HG03139 (cell line): ENCODE measurements around the gene HACD1.
"Not testable (repeated sequence)": the region's sequence is repeated elsewhere in the genome, so short reads cannot be mapped to it uniquely, and the experiment has no call there.

ENCODE experiments used
- ATAC-seq: cut with Tn5 transposase; IDR thresholded peaks from one replicate; pipeline ENCODE4 v1.9.1; 2021; ENCODE audit not compliant: unreplicated experiment

HACD1 gene

DNA sequence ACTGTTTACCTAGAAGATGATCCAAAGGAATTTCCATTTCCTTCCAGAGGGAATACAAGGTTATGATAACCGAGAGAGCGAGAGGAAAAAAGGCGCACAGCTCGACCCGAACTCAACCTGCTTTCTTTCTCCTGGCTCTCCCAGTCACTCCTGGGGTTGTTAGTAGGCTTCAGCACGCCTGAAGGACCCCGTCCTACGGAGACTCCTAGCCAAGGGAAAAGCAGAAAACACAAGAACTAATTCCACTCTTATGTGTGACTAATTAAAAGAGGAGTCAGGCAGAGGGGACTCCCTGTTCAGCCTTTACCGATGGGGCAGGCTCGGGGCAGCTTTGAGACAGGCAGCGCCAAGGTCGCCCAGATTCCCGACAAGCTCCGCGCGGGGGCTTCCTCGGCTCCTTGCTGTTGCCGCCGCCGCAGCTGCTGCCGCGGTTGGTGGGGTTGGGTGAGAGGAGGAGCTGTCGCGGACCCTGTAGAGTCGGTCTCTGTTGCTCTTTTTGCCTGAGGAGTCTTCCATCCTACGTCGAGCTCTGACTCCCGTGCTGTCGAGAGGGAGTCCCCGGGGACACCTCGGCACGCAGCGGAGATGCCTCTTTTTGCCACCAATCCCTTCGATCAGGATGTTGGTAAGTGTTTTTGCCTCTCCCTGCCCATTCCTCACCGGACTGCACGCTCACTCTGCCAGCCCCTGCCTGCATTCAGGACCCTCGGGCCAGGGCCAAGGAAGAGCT lies 26.7 kb upstream of the HACD1 start, which contains the start of gene STAM:
STAM (plus strand) TSS at position 397 of the 730 bp plus-strand sequence; CDS start at position 586, 189 bp downstream.
- peak; percentile 86 for ATAC-seq

DNA sequence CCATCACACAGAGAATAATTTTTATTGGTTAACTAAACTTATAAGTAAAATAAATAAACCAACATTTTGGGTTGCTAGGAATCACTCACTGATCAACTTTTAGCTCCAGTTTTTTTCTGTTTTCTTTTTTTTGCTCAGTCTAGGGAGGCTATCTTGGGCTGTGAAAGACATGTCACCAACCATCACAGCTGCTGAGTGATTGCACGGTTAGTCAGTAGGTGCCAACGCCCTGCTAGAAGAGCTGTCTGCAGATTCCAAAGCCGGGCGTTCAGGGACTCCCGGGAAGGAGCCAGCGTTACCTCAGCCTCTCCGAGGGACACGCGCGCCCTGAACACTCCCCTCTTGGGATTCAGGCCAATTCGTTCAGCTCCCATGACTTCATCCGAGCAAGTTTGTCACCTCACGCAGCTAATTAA lies 26.2 kb upstream of the HACD1 start:
- peak; percentile 15 for ATAC-seq

DNA sequence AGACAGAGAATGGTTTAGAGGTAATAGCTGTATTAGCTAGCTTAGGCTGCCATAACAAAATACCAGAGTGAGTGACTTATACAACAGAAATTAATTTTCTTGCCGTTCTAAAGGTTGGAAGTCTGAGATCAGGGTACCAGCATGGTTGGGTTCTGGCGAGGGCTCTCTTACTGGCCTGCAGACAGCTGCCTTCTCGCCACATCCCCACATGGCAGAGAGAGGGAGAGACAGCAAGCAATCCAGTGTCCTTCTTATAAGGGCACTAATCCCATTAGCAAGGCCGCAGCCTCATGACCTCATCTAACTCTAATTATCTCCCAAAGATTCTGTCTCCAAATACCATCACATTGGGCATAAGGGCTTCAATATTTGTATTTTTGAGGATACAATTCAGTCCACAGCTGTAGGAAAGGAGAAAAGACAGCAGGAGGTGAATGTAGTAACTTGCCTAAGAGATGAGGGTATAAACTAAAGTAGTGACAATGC lies 23.2 kb upstream of the HACD1 start:
- ATAC-seq: no peak

DNA sequence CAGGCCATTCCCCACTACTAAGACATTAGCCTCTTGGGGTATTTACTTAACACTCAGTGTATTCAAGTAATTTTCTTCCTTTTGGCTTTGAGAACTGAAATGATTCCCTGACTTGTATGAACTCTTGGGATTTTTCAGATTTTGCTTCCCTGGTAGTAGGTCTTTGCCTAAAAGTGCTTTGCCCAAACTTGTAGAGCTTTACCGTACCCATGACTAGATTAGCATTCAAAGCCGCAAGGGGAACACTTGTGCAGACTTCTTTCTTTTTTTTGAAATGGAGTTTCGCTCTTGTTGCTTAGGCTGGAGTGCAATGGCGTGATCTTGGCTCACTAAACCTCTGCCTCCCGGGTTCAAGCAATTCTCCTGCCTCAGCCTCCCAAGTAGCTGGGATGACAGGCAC lies 20.7 kb upstream of the HACD1 start:
- no peak for ATAC-seq

DNA sequence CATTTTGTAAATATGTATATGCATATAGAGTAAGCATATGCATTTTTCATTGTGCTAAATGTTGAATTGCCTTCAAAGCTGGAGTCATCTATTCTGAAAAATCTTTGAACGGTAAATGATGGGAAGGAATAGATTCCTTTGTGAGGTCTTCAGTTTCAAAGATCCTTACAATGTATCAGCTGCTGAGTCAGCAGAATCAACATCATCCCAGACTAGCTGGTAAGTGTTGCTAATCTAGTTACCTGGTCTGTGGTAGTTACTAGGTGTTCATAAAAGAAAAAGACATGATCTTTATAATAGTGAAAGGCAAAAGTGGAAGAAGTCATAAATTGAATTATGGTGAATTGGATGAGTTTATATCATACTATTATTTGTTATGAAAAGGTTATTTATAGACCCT lies 16.2 kb upstream of the HACD1 start:
- no peak for ATAC-seq

DNA sequence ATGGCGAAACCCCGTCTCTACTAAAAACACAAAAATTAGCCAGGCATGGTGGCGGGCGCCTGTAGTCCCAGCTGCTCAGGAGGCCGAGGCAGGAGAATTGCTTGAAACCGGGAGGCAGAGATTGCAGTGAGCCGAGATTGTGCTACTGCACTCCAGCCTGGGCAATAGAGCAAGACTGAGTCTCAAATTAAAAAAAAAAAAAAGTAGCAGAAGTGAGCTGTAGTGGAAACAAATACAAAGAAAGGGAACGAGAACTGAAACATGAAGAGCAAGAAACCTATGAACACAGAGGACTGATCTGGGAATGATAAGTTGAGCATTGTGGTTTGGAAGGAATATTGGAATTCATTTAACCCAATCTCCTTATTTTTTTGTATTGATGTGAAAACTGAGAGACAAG lies 15.4 kb upstream of the HACD1 start:
- not testable (repeated sequence) for ATAC-seq

DNA sequence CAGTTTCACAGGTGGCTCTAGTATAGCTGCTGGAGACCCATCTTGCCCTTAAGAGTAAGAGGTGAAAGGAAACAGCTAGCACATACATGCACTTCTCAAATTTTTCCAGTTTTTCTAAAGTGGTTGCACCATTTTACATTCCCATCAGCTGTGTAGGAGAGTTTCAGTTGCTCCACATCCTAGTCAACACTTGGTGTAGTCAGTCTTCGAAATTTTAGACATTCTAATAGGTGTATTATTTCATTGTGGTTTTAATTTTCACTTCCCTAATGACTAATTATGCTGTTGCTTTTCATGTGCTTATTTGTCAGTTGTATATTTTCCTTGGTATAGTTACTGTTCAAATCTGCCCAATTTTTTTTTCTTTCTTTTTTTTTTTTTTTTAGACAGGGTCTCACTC lies 9.5 kb upstream of the HACD1 start:
- no peak for ATAC-seq

DNA sequence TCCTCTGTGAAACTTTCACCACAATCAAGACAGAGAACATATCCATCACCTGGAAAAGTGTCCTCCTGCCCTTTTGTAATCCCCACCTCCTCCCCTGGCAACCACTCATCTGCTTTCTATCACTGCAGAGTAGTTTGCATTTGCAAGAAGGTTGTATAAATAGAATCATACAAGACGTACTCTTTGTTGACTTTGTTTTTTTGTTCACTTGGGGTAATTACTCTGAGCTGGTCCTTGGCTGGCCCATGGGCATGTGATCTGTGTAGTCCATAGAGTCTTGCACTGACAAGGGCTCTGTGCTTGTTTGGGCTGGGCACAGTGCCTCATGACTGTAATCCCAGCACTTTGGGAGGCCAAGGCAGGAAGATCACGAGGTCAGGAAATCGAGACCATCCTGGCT lies 7.8 kb upstream of the HACD1 start:
- no peak for ATAC-seq

DNA sequence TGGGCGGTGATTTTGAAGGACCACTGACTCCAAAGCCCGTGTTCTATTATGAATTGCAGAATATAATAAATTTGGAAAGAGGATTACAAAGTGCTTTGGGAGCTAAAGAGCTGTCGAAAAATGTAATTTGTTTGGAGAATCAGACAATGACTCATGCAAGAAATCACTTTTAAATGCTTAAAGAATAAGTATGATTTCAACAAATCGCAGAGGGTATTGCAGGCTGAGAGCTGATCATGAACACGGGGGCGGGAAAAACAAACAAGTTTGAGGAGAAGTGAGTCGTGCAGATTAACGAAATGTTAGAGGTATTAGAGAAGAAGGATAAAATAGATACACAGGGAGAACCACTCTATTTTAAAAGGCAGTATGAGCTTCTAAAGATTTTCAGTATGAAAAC lies 4.9 kb upstream of the HACD1 start:
- no peak for ATAC-seq

DNA sequence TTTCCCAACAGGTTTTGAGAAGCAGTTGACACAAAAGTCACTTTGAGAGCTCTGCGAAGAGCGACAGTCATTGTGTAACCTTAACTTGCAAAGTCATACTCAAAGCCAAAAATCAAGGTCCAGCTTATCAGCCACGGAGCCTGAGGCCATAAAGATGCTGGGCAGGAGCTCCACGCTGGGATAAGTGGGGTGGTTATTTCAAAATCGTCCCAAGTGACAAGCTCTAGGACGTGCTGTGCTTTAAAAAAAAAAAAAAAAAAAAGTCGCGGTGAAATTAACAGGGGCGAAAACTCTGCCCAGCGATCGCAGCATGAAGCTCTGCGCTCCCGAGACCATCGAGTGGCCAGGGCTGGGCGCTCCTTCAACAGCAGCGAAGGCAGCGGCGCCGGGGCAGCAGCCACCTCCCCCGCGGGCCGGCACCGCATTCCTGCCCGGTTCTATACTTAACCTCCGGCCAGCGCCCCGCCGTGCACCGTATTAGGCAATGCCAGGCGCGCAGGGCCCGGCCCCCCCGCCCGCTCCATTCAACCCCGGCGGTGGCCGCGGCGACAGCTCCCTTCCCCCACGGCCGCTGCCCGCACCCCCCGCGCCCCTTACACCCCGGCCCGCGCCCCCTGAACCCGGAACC lies 657 bp downstream of the HACD1 start:
- peak; percentile 38 for ATAC-seq

DNA sequence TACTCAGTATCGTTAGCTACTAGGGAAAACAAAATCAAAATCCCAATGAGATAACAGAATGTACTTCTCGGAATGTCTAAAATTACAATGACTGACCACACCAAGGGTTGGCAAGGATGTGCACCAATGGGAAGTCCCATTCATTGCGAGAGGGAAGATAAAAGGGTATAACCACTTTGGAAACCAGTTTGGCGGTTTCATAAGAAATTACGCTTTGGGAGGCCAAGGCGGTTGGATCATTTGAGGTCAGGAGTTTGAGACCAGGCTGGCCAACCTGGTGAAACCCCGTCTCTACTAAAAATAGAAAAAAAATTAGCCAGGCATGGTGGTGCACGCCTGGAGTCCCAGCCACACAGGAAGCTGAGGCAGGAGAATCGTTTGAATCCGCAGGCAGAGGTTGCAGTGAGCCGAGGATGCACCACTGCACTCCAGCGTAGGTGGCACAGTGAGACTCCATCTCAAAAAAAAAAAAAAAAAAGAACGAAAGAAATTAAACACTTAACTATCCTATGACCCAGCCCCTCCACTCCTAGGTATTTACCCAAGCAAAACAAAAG lies 7.6 kb downstream of the HACD1 start:
- ATAC-seq: no peak

DNA sequence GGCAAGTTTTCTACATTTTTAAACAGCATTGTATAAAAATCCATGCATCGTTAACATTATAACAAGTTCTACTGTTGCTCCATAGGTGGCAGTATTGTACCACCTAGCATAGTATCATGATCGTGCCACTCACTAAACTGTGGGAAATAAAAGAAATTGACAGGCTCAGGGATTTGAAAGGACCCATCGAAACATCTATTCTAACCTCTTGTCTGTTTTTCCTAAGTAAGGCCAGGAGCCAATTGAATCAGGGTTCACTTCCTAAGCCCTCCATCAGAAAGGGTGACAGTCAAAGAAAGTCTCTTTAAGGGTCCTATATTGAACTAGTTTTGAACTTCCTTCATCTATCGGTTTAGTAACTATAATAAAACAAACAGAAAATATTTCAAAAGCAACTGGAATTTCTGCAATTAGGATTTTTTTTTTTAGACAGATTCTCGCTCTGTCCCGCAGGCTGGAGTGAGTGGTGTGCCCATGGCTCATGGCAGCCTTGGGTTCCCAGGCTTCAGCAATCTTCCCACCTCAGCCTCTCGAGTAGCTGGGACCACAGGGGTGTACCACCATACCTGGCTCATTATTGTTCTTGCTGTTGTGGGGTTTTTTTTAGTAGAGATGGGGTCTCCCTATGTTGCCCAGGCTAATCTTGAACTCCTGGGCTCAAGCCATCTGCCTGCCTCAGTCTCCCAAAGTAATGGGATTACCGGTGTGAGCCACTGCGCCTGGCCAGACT lies 9.4 kb downstream of the HACD1 start:
- ATAC-seq: peak; percentile 88

DNA sequence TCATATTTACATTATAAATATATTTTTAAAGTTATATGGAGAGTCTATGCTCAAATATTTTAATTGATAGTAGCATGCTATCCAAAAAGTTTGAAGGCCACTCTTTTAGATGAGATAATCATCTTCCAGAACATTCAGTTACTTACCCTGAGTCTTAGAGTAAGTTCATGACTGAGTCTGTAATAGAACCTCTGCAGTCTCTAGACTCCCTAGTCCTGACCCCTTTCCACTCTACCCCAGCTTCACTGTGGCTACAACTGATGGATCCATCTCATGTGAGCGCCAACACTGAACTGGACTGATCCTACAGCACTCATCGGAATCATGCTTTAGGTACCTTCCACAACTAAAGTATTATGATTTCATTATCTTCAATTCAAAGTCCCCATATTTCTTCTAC lies 10.1 kb downstream of the HACD1 start:
- no peak for ATAC-seq

DNA sequence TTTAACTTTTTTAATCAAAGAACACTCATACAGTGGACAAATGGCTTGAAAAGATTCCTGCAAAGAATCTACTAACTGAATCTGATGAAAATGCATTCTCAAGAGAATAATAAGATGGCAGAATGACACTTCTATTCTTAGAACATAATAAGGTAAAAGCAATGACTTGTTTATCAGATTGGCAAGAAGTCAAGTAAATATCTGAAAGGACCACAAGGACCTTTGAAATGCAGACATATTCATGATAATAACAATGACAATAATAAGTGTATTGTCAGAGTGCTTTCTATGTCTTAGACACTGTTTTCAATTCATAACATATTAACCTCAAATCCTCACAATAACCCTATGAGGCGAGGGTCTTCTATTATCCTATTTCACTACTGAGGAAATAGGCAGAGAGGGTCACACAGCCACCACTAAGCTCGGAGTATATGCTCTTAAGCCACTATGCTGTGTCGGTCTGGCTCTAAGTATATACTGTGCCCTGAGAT lies 10.6 kb downstream of the HACD1 start:
- ATAC-seq: no peak

DNA sequence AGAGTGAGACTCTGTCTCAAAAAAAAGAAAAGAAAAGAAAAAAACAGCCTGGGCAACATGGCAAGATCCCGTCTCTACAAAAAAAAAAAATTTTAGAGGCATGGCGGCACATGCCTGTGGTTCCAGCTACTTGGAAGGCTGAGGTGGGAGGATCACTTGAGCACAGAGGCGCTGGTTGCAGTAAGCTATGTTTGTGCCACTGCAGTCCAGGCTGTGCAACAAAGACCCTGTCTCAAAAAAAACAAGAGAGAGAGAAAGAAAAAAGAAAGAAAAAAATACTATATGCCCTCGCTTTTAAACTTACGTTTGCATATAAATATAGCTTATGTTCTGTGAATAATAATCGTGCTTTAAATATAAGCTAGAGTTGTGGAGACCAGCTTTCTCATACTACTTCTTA lies 11.2 kb downstream of the HACD1 start:
- no peak for ATAC-seq

DNA sequence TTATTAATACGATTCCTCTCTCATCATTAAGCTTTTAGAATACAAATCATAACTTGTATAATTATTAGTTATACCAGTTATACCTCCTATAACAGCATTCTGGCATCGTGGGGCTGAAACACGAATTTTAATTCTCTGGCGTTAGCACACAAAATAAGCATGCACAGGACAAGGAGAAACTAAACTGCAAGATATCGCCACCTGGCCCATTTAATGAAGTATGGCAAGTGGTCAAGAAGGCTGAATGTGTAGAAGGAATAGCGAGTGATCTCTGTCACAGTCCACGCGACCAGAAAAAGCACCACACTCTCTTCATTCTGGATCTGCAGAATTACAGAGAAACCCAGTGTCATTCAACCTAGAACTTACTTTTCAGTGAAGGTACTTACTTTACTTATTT lies 18.1 kb downstream of the HACD1 start:
- ATAC-seq: no peak

DNA sequence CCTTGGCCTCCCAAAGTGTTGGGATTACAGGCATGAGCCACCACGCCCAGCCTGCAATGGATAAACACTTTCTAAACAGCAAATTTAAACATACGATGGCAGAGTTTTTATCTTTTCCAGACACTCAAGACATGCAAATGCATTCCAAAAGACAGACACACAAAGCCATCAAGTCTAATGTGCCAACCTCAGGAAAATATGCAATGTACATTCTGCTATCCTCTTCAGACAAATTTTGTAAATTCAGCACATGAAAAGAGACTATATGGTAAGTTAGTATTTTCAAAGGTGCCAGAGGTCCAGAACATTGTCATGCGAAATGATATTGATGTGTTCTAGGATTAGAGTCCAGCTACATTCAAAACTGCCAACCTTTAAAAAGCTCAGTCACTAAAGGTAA lies 19.8 kb downstream of the HACD1 start:
- no peak for ATAC-seq

DNA sequence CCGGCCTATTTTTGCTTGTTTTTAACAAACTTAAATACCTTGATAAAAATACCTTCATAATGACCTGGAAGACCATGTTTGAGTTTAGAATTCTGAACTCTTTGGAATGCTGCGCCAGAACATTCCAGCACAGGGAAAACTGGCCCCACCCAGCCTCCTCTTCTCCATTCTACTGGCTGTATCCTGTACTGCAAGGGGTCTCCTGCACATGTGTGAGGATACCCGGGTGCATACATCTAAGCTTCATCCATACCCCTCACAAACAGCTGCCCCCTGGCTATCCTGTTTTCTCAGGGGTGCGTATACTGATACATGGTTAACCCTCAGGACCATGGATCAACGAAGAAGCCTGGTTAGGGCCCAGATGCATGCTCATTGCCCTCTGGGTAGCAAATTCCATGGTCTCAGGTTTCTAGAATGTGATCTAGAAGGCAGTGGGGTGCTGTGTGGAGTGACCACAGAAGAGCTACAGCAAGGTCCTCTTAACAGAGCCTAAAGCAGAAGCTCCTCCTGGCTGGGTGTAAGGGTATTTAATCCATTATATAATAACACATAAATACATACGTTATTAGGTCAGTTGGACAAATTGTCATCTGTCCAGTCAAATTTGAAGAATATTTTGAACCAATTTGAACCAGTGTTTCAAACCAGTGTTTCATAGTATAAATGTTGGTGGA lies 26.1 kb downstream of the HACD1 start:
- ATAC-seq: no peak

DNA sequence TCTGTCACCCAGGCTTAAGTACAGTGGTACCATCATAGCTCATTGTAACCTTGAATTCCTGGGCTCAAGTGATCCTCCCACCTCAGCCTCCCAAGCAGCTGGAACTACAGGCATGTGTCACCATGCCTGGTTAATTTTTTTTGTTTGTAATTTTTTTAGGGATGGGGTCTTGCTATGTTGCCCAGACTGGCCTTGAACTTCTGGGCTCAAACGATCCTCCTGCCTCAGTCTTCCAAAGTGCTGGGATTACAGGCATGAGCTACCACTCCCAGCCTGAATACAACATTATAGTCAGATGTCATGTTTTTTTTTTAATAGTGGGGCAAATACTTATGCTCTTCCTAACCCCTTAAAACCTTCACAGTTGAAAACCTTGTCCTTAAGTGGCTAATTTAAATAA lies 27.9 kb downstream of the HACD1 start:
- ATAC-seq: not testable (repeated sequence)

DNA sequence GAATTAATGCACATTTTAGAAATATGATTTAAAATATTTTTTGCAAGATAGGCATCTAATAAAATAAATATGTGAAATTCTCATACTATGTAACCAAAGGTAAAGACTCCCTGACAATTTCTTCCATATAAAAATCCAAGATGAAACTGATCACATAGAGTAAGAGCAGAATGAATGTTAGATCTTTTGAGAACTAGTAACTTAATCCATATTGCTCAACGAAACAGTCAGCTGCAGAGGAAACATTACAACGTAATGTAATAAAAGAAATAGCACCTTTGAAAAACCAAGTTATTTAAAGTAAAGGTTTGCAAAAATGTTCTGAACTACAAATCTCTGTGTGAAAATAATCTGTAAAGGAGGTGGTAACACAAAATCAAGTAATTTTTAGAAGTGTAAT lies 28.8 kb downstream of the HACD1 start:
- no peak for ATAC-seq

DNA sequence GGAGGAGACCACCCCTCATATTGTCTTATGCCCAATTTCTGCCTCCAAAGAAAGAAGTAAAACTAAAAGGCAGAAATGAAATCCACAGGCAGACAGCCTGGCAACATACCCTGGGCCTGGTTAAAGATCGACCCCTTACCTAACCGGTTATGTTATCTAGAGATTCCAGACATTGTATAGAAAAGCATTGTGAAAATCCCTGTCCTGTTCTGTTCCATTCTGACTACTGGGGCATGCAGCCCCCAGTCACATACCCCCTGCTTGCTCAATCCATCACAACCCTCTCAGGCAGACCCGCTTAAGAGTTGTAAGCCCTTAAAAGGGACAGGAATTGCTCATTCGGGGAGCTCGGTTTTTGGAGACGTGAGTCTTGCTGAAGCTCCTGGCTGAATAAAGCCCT lies 29.9 kb downstream of the HACD1 start:
- not testable (repeated sequence) for ATAC-seq
